NCI-H146 treated with DMSO at 0.1 percent for 48 hours (cell line): ENCODE measurements around the gene ADARB1.

Experiments
- DNase-seq: peaks from one replicate; lab custom pipeline; 2025; ENCODE audit not compliant: unreplicated experiment; lab: John Stamatoyannopoulos, UW

Gene ADARB1

GRCh38 chr21:45223236-45224185, 149.1 kb downstream of the ADARB1 start:
- no peak for DNase-seq

GRCh38 chr21:45224189-45224938, 150.0 kb downstream of the ADARB1 start:
- no peak for DNase-seq

GRCh38 chr21:45225041-45225740, 150.8 kb downstream of the ADARB1 start:
- DNase-seq = no peak

- DNase-seq = no peak
Measured at GRCh38 chr21:45225741-45226327, 151.5 kb downstream of the ADARB1 start.

GRCh38 chr21:45226540-45227326, 152.4 kb downstream of the ADARB1 start:
- DNase-seq = no peak

- DNase-seq = no peak
Measured at GRCh38 chr21:45227735-45228134, 153.4 kb downstream of the ADARB1 start.

- no peak for DNase-seq
Measured at GRCh38 chr21:45228171-45228641, 153.8 kb downstream of the ADARB1 start.

- no peak for DNase-seq
Measured at GRCh38 chr21:45228656-45229240, 154.4 kb downstream of the ADARB1 start.

GRCh38 chr21:45231705-45232104, 157.3 kb downstream of the ADARB1 start:
- no peak for DNase-seq

- no peak for DNase-seq
Measured at GRCh38 chr21:45234127-45234526, 159.7 kb downstream of the ADARB1 start.

- DNase-seq = no peak
Measured at GRCh38 chr21:45234965-45235364, 160.6 kb downstream of the ADARB1 start.

GRCh38 chr21:45235488-45235887, 161.1 kb downstream of the ADARB1 start:
- DNase-seq = no peak

GRCh38 chr21:45236481-45236880, 162.1 kb downstream of the ADARB1 start:
- DNase-seq = no peak

- no peak for DNase-seq
Measured at GRCh38 chr21:45237401-45237800, 163.0 kb downstream of the ADARB1 start.

GRCh38 chr21:45241357-45241756, 167.0 kb downstream of the ADARB1 start:
- DNase-seq = no peak

GRCh38 chr21:45243603-45244002, 169.2 kb downstream of the ADARB1 start:
- DNase-seq = no peak

GRCh38 chr21:45244799-45245340, 170.5 kb downstream of the ADARB1 start:
- no peak for DNase-seq

GRCh38 chr21:45246386-45247320, 172.3 kb downstream of the ADARB1 start:
- DNase-seq = no peak
